Stimulated activated CD4-positive, alpha-beta T cell treated with anti-CD3 and anti-CD28 coated beads, Interleukin-4, amount 100 ng/mL, for 1 hour (primary cell): ENCODE measurements around the gene SPRN.
"Not testable (repeated sequence)": the region's sequence is repeated elsewhere in the genome, so short reads cannot be mapped to it uniquely, and the experiment has no call there.

Experiments
- DNase-seq: peaks from one replicate; pipeline ENCODE4 v3.0.0-alpha.2; 2020

SPRN gene

GRCh38 chr10:133405272-133405671 is 19.2 kb downstream of the SPRN start:
- DNase-seq, result no peak

GRCh38 chr10:133403784-133404183 is 20.6 kb downstream of the SPRN start:
- DNase-seq, result no peak

- DNase-seq, result no peak
Observed at GRCh38 chr10:133403359-133403758, 21.1 kb downstream of the SPRN start.

GRCh38 chr10:133401981-133402725 is 22.3 kb downstream of the SPRN start:
- DNase-seq, result no peak

GRCh38 chr10:133401500-133401899 is 22.9 kb downstream of the SPRN start:
- DNase-seq, result no peak

GRCh38 chr10:133400624-133401424 is 23.6 kb downstream of the SPRN start:
- DNase-seq, result no peak

GRCh38 chr10:133399123-133399601 is 25.3 kb downstream of the SPRN start:
- DNase-seq, result no peak

- DNase-seq, result no peak
Observed at GRCh38 chr10:133397938-133398337, 26.5 kb downstream of the SPRN start.

- DNase-seq, result no peak
Observed at GRCh38 chr10:133396035-133396624, 28.3 kb downstream of the SPRN start.

- DNase-seq, result no peak
Observed at GRCh38 chr10:133394801-133395221, 29.6 kb downstream of the SPRN start.

GRCh38 chr10:133394064-133394663 is 30.3 kb downstream of the SPRN start, which contains the start of gene MTG1:
TSS of gene MTG1 (plus strand) at chr10:133394157. CDS start at chr10:133394221, 64 bp downstream.
- DNase-seq, result peak; percentile 95

- no peak for DNase-seq
Observed at GRCh38 chr10:133393401-133394063, 30.9 kb downstream of the SPRN start.

- DNase-seq, result no peak
Observed at GRCh38 chr10:133391761-133392518, 32.5 kb downstream of the SPRN start.

- no peak for DNase-seq
Observed at GRCh38 chr10:133391249-133391635, 33.2 kb downstream of the SPRN start.

GRCh38 chr10:133390597-133391248 is 33.7 kb downstream of the SPRN start:
- peak; percentile 15 for DNase-seq

- peak; percentile 30 for DNase-seq
Observed at GRCh38 chr10:133388973-133389818, 35.2 kb downstream of the SPRN start.

- DNase-seq, result no peak
Observed at GRCh38 chr10:133388236-133388972, 36.0 kb downstream of the SPRN start.

- DNase-seq, result not testable (repeated sequence)
Observed at GRCh38 chr10:133386951-133387350, 37.5 kb downstream of the SPRN start.

GRCh38 chr10:133385214-133385613 is 39.2 kb downstream of the SPRN start:
- DNase-seq, result no peak
